HG02938 (cell line): ENCODE data around the gene PRRC2A.

Experiments
- ATAC-seq: cut with Tn5 transposase; IDR thresholded peaks from one replicate; pipeline ENCODE4 v1.9.1; 2021; ENCODE audit warnings: mild to moderate bottlenecking, moderate library complexity; ENCODE audit not compliant: unreplicated experiment

Gene PRRC2A

DNA sequence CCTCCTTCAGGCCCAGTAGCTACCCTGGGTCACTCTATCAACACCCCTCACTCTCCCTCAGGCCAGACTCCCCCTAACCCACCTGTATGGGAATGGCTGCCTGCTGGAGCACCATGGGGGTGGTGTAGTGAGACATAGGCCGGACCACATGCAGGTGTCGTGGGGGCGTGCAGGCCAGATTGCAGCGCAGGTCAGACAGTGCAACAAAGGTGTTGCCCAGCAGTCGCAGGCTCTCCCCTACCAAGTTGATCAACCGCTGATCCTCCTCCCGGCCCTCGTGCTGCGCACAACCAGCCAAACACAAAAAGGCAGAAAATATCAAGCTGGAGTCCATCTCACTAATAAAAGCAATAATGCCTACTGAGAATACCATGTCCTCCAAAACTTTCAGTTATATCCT lies 24.8 kb downstream of the PRRC2A start:
- no peak for ATAC-seq

DNA sequence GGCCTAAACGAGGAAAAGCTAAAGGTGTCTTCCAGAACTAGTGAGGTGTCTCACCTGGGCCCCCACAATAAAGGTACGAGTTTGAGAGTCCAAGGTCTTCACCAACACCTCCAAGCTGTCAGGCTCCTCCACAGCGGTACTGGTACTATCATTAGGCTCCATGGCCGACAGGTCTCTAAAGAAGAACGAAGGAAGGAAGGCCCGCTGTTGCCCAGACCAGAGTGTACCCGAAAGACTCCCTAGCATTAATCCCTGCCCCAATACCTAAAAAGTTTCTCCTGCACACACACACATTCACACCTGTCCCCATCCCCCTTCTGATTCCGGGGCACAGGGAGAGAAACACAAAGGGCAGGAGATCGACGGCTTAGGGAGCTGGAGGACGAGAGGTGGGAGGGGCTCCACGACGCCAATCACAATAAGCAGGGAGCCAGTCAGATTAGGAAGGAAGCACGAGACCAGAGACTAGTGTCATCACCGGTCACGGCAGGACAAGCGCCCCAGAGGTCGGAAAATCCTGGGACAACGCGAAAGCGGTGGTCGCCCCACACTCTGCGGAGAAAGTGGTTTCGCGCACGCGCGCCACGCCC lies 31.2 kb downstream of the PRRC2A start:
- peak; percentile 34 for ATAC-seq

DNA sequence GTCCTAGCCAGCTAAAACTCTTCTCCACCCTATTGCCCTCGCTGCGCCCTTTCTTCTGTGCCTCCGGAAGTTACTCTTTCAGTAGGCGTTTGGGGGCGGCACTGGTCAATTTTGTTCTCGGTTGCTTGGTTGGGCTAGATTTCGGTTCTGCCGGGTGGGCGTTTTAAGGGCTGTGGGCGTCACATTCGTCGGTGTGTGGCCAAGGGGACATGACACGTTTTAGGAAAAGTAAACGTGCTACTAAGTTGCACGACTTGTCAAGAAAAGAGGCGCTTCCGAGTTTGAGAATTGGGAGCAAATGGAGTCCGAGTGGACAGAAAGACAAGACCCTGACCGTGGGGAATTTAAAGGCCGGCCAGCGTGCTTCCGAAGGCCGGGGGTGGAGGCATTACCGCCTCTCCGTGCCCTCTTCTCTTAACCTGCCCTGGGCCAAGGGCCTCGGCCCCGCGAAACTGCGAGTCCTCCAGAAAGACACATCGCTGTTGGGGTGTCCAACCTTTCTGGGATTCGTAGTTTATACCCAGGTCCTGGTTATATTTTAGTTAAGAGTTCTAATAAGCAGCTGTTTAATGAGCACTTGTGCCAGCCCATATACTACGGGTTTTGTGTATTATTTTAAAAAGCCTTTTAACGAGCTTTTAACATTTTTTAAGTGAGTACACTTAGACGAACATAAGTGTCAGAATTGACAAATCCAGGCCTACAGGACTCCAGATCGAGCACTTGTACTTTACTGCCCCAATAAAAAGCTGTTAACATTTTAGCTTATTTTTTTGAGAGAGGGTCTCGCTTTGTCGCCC lies 32.6 kb downstream of the PRRC2A start:
- peak; percentile 55 for ATAC-seq

DNA sequence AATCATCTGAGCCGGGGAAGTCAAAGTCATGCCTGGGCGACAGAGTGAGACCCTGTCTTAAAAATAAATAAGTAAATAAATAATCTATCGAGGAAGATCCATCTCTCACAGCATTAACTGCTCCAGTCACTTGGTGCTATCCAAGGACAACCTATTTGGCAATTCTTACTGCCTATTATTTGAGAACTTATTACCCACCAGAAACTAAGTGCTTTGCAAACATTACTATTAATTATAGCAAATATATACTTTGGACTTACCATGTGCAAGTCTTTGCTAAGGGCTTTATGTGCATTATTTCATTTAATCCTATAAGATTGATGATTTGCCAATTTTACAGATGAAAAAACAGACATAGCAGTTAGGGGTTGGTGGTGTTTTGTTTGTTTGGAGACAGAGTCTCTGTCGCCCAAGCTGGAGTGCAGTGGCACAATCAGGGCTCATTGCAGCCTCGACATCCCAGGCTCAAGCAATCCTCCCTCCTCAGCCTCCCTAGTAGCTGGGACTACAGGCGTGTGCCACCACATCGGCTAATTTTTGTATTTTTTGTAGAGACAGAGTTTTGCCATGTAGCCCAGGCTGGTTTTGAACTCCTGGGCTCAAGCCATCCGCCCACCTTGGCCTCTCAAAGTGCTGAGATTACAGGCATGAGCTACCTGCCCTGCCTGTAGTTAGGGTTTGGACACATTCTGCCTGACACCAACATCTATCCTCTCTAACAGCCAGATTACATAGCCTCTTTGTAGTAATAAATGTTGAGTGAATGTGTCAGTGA lies 34.2 kb downstream of the PRRC2A start:
- ATAC-seq = no peak

DNA sequence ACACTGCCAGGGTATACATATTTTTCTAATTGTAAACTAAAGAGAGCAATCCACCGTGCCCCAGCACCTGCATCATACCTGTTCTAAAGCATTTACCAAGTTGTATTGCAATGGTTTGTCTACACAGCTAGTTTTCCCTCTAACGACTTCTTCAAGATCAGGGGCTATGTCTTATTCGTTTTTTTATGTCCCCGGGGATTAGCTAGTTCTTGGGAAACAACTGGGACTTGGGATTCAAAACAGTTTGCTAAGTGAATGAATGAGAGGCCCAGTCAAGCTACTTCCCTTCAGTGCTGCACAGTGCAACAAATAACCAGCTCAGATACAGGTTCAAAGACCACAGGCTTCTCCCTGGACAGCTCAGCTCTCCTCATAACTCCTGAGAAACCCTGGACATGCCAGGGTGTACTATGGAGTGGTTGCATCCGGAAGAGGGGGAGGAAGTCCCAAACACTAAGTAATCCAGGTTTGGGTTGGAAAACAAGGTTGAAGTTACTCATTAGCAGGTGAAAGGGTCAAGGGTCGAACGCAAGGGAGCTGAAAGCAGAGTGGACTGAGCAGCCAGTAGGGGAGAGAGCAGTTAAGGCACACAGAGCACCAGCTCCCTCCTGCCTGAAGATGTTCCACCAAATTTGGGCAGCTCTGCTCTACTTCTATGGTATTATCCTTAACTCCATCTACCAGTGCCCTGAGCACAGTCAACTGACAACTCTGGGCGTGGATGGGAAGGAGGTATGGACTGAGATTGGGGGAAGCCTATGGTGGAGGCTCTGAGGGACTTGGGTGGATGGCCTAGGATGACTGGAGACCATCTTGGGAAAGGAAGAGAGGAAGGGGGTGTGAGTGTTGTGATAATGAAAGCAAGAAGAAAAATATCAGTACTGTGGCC lies 35.1 kb downstream of the PRRC2A start, which contains the start of gene APOM:
APOM (plus strand) TSS at position 546 of the 889 bp plus-strand sequence; CDS start at position 619, 73 bp downstream.
- no peak for ATAC-seq

DNA sequence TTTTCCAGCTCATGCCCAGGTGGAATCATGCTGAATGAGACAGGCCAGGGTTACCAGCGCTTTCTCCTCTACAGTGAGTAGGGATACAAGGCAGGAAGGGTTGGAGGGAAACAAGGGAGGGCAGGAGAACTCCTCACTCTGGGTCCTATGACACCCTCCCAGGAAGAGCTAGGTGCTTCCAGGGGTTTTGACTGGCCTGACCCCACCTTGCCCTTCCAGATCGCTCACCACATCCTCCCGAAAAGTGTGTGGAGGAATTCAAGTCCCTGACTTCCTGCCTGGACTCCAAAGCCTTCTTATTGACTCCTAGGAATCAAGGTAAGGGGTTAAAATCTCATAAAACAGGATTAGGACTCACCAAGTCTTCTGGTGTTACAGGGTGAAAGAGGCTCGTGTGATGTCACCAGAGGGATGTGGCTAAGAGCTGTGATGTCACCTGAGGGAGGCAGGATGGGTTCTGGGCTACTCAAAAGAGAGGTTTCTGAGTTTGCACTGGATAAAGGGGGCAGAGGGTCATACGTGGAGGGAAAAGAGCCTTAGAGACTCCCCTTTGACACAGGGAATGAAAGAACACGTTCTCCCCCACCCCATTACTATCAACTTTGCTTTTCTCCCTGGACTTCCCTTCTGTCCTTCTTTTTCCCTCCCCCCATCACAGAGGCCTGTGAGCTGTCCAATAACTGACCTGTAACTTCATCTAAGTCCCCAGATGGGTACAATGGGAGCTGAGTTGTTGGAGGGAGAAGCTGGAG lies 37.1 kb downstream of the PRRC2A start:
- ATAC-seq = no peak

DNA sequence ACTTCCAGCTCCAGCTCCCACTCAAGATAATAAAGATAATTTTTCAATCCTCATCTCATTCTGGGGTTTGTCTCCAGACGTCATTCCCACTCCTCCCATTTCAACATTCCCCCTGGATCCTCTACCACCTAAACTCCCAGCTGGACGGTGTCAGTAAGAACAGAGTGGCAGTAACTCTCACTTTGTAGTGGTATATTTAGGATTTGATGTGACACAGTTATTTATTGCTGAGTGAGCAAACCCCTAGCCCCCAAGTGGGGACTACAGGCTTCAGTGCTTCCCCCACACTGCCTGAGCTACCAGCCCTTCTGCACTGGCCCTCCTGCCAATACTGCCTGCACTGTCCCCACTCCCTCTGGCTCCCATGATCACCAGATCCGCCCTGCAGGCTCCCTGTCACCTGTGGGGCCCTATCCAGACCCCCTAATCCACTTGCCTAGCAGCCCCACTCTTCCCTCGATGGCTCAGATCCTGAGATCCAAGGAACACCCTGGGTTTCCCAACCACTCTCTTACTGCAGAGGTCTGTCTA lies 37.7 kb downstream of the PRRC2A start:
- ATAC-seq = no peak

DNA sequence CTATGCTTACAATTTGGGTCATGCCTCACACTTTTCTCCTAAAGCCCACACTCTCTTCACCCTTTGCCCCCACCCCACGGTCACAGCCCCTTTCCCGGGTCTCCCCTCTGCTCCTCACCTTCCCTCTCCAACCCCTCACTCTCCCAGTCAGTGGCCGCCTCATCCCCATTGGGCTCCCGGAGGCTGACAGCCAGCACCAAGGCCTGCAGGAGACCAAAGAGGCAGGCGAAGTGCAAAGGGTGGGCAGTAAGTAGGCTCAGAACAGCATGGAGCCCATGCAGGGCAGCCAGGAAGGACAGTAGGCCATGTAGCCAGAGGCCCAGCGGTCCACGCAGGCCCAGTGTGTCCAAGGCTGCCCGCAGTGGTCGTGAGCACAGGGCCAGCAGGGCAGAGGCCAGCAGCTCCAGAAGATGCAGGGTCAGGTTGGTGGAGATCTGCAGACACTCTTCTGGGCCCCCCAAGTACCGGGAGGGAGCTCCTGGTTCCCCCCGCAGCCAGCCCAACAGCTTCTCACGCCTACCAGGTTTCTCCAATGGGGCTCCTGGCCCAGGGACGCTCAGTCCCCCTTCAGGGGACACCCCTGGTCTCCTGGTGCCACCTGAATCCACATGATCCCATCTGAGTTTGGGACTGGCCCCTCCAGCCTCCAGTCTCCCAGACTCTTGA lies 38.6 kb downstream of the PRRC2A start:
- ATAC-seq = no peak

DNA sequence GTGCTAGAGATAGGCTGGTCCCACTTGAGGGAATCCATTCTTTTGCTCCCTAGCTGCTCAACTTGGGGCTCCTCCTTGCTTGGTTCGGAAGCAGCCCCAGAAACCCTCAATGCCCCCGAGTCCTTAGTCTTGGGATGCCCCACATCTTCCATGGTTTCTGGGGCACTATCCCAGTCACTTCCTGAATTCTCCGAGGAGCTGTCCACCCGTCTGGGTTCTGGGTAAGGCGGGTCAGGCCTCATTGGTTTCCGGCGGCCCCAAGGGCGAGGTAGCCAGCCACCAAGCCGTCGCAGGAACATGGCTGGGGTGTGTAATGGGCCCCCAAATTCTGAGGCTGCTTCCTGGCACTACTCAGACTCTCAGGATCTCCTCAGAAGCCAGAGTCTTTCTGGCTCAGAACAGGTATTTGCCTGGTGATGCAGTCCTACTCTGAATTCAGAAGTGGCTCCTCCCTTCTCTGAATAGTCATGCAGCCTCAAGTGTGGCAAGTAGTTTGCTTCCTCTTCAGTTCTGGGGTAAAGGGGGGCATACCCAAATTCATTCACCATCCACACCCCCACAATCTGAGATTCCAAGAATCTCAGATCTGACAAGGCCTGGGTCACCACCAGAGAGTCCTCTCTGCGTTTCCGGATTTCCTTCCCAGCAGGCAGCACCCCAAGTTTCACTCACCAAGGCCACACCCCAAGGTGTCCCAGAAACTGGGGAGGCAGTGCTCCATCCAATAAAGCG lies 39.3 kb downstream of the PRRC2A start:
- ATAC-seq = no peak

DNA sequence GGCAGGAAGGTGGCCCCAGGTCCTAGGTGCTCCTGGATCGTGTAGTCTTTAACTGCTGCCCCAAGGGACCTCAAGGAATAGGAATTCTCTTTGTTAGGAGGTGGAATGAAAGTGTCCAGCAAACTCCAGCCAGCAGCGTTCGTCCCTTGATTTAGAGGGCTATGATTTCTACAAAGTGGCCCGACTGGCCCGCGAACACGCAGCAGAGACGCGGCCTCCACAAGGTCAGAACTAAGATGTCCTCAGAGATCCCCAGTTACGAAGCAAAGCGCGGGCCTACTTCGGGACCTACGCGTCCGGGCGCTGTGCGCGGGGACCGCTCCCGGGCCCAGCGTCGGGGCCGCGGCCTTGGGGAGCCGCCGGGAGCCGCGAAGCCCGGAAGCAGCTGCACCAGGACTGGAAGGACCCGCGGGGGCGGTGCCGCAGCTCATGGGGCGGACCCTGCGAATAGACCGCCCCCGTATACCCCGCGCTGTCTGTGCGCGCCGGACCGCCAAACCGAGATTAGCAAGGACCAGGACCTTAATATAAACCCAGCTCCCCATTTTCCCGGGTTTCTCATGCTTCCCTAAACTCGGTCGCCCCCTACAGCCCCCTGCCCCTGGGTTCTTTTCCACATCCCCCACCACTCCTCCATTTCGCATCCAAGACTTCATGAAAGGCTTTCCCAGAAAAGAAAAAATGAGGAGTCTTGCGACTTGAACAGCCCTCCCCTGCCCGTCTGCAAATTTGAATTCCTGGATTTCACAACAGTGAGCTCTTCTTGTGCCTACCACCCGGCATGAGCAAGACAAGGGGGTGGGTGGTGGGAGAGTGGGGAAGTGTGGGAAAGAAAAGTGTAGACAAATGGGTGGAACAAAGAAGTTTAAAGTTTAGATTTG lies 40.1 kb downstream of the PRRC2A start, which contains the start of gene C6orf47:
C6orf47 (minus strand) TSS at position 398 of the 881 bp plus-strand sequence. CDS start 831 bp downstream, outside the sequence.
- ATAC-seq = no peak

DNA sequence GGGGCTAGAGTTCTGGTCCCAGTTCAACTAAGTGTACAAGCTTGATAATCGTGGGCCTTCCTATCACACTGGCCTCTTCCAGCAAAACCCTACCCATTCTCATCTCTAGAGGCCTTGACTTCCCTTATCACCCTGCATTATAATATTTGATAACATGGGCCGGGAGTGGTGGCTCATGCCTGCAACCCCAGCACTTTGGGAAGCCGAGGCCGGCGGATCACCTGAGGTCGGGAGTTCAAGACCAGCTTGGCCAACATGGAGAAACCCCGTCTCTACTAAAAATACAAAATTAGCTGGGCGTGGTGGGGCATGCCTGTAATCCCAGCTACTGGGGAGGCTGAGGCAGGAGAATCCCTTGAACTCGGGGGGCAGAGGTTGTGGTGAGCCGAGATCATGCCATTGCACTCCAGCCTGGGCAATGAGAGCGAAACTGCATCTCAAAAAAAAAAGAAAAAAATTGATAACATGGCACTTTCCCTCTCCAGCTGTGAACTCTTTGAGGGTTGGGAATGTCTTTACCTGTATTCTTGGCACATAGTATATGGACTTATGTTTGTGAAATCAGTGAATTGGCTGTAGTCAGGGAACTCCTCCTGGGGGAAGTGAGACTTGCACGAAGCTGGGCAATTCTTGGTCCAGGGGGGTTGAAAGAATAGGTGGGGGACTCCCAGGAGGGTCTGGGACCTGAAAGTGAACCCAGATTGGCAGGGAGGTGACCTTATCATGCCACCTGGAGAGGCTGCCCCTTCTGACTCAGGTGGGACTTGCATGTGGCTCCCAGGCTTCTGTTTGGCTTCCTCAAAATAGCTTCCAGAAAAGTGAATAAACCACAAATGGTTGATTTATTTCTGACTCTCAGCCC lies 41.0 kb downstream of the PRRC2A start:
- no peak for ATAC-seq

DNA sequence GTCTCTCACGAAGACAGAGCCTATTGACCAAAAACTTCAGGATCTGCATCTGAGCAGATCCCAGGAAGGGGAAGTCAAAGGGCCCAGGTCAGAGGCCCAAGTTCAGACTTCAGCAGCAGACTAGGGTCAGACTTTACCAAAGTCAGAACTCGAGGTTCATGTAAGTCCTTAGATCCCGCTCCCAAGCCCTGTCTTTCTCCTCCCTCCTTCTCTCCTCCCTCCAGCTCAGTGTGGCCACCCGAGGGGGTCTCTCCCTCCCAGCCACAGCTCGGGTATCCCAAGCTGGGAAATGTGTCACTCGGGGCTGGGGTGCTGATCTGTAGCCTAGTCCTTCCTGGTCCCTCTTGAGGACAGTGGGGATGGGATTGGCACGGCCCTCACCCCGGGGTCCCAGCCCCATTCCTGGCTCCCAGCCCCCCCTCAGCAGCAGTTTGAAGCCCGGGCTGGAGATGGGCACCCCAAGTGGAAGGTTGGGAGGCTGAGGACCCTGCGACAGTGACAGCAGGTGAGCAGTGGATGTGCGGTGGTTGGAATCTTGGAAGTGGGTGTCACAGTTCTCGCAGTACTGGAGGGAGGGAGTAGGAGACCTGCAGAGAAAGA lies 41.7 kb downstream of the PRRC2A start:
- no peak for ATAC-seq

DNA sequence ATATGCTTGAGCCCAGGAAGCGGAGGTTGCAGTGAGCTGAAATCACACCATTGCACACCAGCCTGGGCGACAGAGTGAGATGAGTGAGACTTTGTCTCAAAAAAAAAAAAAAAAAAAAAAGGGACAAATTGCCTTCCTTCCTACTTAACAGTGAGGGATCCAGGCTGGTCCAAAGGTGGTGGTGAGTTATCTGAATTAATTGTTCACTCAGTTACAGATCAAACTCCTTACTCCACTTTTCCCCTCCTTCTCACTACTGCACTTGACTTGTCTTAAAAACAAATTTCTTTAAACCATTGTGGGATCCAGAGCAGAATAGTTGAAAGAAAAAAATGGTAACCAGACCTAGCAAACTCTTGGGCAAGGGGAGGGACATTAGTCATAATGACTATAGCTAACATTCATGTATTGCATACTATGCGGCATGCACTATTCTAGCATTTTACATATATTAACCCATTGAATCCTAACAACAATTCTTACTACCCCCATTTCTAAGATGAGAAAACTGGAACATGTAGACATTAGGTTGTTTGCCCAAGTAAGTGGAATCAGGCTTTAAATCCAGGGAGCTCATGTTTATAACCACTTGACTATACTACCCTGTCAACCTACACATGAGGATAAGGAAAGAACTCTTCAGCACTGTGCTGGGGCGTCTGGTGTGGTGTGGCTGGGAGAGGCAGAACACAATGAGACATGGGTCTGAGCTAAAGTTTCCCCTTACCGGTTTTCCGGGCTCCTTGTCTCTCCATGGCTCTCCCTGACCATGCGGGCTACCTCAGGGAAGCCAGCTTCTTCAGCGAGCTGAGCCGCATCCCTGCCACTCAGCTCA lies 42.8 kb downstream of the PRRC2A start:
- ATAC-seq = no peak

DNA sequence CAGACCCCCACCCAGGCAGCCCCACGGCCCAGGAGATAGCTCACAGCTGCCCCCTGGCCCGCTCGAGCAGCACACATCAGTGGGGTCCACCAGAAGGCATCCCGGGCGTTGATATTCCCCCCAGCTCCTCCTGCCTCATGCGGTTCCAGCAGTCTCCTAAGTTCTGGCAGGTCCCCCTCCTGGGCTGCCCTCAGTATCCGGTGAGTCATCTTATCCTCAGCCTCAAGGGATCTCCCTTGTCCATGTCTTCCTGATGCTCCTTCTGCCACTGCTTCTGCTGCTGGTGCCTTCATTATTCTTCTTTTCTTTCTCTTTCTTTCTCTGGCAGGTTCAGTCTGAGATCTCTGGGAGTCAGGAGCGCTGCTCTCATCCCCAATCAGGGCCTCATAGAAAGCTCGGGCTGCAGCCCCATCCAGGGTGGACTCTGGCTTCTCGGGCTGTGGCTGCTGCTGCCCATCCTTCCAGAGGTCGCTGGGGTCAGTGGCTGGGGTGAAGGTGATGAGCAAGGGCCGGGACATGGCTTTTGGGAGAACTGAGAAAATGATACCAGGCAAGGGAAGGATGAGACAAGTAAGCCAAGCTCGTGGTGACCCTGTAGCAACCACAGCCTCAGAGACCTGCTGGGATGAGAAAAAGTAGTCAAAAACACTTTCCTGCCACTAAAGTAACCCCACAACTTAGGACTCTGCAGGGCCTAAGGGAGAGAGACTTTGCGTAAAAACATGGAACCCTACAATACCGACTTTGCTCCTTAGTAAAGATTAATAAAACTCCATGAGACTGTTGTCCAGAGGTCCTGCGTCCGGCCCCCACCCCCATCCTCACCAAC lies 43.7 kb downstream of the PRRC2A start:
- no peak for ATAC-seq
